Measurements from ENCODE around the gene SPTSSB.

The SPTSSB gene

DNA sequence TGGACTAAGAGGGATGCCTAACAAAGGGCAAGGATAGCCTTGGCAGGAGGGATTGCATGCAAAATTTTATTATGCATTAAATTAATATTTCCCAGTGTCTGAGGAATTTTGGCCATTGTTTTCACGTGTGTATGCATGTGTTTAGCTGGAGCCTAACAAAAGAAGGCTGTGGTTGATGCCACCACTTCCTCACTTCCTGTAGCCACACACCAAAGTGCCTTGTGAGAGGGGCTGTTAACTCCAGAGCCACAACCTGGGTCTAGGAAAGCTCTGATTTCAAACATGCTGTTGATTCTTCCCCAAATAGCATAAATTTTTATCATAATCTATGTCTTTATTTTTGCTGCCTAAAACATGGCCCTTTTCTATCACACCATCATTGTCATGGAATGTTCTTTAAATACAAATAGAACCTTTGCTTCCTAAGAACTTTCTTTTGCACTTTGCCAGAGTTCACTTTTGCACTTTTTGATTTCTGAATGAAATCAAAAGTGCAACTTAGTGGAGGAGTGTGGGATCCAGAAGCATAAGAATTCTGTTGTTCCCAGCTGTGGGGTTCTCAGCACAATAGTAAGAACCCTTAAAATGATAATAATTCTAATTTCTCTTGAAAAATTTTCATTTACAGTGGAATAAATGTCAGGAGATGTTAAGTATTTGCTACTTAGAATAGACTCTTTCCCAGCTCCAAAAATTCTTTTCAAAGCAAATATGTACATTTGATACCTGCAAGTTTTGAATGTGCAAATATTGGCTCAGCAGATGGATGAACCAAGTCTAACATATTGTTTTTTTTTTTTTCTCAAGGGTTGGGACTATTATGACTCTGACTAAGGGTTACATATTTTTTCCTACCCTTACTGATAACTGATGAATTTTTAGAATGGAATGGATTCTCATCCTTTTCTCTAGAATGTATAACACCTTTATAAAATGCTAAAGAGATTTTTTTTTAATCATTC is 35.6 kb upstream of the SPTSSB start:
- Histone ChIP-seq H3K4me3 (ENCODE audit: low read depth, low read length) (no peak overlapping the region), H3K9ac (ENCODE audit: low read depth, low read length) (no peak overlapping the region), H3K4me1 (ENCODE audit: control insufficient read depth, insufficient read depth, low read length) (peaks cover 3% of the 10 kb centered on the region; the same call in 1 of the 2 replicates), H3K36me3 (ENCODE audit: control insufficient read depth, insufficient read depth, low read length) (no peaks in the 10 kb centered on the region), H3K9me3 (ENCODE audit: control insufficient read depth, insufficient read depth, low read length) (no peaks in the 10 kb centered on the region), H3K27me3 (ENCODE audit: control insufficient read depth, insufficient read depth, low read length) (no peaks in the 10 kb centered on the region), H3K27ac (ENCODE audit: low read depth, low read length) (no peak overlapping the region)

DNA sequence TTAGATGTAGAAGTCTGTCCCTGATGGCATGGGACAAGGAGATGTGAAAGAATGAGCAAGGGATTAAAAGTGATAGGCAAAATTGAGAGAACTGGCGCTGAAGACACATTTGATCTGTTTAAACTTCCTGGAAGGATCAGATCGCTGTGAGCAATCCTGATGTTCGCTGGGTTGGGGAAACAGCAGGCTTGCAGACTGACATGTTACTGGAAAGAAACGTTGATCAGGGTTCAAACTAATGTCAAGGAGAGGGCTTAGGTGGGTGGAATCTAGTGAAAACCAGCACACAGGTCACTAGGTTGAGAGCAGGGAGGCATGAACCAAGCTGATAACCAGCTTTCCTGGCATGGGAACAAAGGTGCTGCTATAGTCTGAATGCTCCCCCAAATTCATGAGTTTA is 34.5 kb upstream of the SPTSSB start:
- Histone ChIP-seq H3K27me3 (ENCODE audit: control insufficient read depth, insufficient read depth, low read length) (no peaks in the 10 kb centered on the region), H3K36me3 (ENCODE audit: control insufficient read depth, insufficient read depth, low read length) (no peaks in the 10 kb centered on the region), H3K4me3 (ENCODE audit: low read depth, low read length) (no peak overlapping the region), H3K4me1 (ENCODE audit: control insufficient read depth, insufficient read depth, low read length) (peaks cover 3% of the 10 kb centered on the region; the same call in 1 of the 2 replicates), H3K9me3 (ENCODE audit: control insufficient read depth, insufficient read depth, low read length) (no peaks in the 10 kb centered on the region), H3K27ac (ENCODE audit: low read depth, low read length) (no peak overlapping the region), H3K9ac (ENCODE audit: low read depth, low read length) (no peak overlapping the region)

DNA sequence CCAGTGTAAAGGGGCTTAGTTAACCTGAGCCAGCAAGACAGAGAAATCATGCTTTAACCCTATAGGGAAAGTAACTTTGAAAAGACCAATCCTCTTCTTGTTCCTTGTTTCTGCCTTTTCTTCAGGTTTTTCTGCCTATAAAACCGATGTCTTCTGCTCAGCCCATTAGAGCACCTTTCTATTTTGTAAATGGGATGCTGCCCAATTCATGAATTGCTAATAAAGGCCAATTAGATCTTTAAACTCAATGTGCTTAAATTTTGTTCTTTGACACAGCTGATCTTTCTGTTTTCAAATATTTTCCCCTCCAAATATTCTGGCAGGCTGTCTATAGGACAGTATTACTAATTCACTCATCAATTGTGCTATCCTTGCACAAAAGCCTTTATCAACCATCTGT is 33.8 kb upstream of the SPTSSB start:
- H3K9ac ChIP-seq (ENCODE audit: low read depth, low read length): no peak overlapping the region
- H3K4me1 ChIP-seq (ENCODE audit: control insufficient read depth, insufficient read depth, low read length): peaks cover 3% of the 10 kb centered on the region; the same call in 1 of the 2 replicates
- H3K27ac ChIP-seq (ENCODE audit: low read depth, low read length): no peak overlapping the region
- no peaks in the 10 kb centered on the region for H3K27me3 ChIP-seq (ENCODE audit: control insufficient read depth, insufficient read depth, low read length)
- no peaks in the 10 kb centered on the region for H3K9me3 ChIP-seq (ENCODE audit: control insufficient read depth, insufficient read depth, low read length)
- no peaks in the 10 kb centered on the region for H3K36me3 ChIP-seq (ENCODE audit: control insufficient read depth, insufficient read depth, low read length)
- H3K4me3 ChIP-seq (ENCODE audit: low read depth, low read length): no peak overlapping the region

DNA sequence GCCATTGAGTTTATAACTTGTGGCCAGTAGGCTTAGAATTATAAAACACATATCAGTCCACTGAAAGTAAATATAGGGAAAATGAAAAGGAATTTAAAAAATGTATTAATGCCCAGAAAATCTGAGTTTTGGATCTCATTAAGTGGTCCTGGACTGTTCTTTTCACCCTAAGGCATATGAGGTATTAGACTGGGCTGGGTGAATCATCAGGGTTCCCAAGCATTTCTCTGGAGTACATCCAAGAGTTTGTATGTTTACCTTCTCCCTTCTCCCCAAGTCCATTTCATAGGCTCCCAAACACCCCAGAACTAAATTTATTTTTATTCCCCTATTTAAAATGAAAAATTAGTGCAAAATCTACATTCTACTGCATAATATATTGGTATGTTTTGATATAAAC is 31.9 kb upstream of the SPTSSB start:
- H3K4me3 ChIP-seq (ENCODE audit: low read depth, low read length): no peak overlapping the region
- no peaks in the 10 kb centered on the region for H3K9me3 ChIP-seq (ENCODE audit: control insufficient read depth, insufficient read depth, low read length)
- H3K27ac ChIP-seq (ENCODE audit: low read depth, low read length): no peak overlapping the region

DNA sequence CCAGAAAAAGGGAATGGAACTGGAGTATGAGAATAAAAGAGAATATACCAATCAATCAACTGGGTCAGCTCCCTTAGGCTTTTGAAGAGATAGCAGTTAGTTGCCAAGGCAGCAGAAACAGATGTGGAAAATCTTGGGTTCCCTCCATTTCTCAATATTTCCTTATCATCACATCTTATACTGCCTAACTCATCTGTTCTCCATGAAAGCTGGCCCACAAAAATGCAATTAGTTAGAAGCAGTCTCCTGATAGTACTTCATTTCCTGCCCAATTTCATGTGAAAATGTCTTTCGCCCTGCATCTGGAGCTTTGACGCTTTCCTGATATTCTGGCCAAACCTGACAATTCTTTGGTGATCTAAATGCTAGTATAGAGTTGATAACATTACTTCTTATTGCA is 30.1 kb upstream of the SPTSSB start:
- Histone ChIP-seq H3K27me3 (ENCODE audit: control insufficient read depth, insufficient read depth, low read length) (no peaks in the 10 kb centered on the region), H3K4me1 (ENCODE audit: control insufficient read depth, insufficient read depth, low read length) (no peaks in the 10 kb centered on the region), H3K9ac (ENCODE audit: low read depth, low read length) (no peak overlapping the region), H3K27ac (ENCODE audit: low read depth, low read length) (no peak overlapping the region), H3K9me3 (ENCODE audit: control insufficient read depth, insufficient read depth, low read length) (no peaks in the 10 kb centered on the region), H3K36me3 (ENCODE audit: control insufficient read depth, insufficient read depth, low read length) (no peaks in the 10 kb centered on the region), H3K4me3 (ENCODE audit: low read depth, low read length) (no peak overlapping the region)

More for the DNA sequence above, 31.9 kb upstream of the SPTSSB start:
- Histone ChIP-seq H3K4me1 (ENCODE audit: control insufficient read depth, insufficient read depth, low read length) (no peaks in the 10 kb centered on the region), H3K27me3 (ENCODE audit: control insufficient read depth, insufficient read depth, low read length) (no peaks in the 10 kb centered on the region), H3K9ac (ENCODE audit: low read depth, low read length) (no peak overlapping the region), H3K36me3 (ENCODE audit: control insufficient read depth, insufficient read depth, low read length) (no peaks in the 10 kb centered on the region)

DNA sequence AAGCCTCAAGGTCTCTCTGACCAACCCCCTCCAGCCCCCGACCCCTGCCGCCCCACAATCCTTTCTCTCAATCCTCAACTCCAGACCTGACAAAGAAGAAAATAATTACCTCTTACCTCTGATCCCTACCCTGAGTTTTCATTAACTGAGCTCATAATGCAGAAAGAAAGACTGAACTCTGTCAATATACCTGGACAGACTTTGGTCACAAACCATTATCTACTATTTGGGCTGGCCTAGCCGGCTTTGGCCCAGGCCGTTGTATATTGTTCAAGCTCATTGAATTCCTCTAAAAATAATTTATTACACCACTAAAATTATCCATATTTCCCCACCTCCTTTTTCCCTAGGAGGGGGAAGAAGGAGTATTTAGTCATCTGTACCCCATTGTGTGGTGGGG is 29.3 kb upstream of the SPTSSB start:
- H3K27ac ChIP-seq (ENCODE audit: low read depth, low read length): no peak overlapping the region
- no peak overlapping the region for H3K4me3 ChIP-seq (ENCODE audit: low read depth, low read length)
- H3K36me3 ChIP-seq (ENCODE audit: control insufficient read depth, insufficient read depth, low read length): no peaks in the 10 kb centered on the region
- no peaks in the 10 kb centered on the region for H3K4me1 ChIP-seq (ENCODE audit: control insufficient read depth, insufficient read depth, low read length)
- no peaks in the 10 kb centered on the region for H3K27me3 ChIP-seq (ENCODE audit: control insufficient read depth, insufficient read depth, low read length)
- no peak overlapping the region for H3K9ac ChIP-seq (ENCODE audit: low read depth, low read length)
- no peaks in the 10 kb centered on the region for H3K9me3 ChIP-seq (ENCODE audit: control insufficient read depth, insufficient read depth, low read length)

DNA sequence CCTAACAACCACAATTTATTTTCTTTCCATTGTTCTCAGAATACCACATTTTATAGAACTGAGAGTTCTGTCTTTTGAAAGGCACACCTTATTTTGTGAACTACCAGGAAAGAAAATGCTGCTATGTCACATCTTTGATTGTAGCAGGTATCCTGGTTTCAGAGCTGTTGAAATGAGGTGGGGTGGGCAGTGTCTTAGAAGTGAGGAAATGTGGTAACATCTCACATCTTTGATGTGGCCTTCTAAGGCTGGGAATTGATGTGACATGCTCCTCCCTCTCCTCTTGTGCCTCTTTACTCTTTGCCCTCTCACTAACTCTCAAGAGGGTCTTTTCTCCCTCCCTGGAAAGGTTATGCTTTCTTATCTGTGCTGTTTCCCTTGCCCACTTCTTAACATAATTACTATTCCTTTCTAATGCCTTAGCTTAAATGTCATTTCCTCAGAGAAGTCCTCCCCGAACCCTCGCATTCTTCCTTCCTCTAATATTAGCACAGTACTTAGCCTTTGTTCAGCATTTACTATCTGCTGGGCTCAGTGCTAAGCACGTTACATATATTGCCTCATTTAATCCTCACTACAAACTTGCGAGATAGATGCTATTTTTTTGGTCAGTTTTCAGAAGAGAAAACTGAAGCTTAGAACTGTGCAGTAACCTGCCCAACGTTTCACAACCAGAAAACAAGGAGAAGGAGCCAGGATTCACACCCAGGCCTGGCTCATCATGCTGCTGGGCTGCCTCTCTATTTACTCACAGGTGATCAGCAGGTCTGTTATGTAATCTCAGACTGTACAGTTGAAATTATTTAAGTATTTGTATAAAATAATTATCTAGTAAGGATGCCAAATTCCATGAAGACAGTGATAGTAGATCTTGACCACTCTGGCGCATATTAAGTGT is 24.0 kb upstream of the SPTSSB start:
- no peak overlapping the region for H3K4me3 ChIP-seq (ENCODE audit: low read depth, low read length)
- H3K36me3 ChIP-seq (ENCODE audit: control insufficient read depth, insufficient read depth, low read length): no peaks in the 10 kb centered on the region
- no peaks in the 10 kb centered on the region for H3K9me3 ChIP-seq (ENCODE audit: control insufficient read depth, insufficient read depth, low read length)
- H3K27me3 ChIP-seq (ENCODE audit: control insufficient read depth, insufficient read depth, low read length): no peaks in the 10 kb centered on the region
- no peak overlapping the region for H3K9ac ChIP-seq (ENCODE audit: low read depth, low read length)
- no peak overlapping the region for H3K27ac ChIP-seq (ENCODE audit: low read depth, low read length)
- no peaks in the 10 kb centered on the region for H3K4me1 ChIP-seq (ENCODE audit: control insufficient read depth, insufficient read depth, low read length)

DNA sequence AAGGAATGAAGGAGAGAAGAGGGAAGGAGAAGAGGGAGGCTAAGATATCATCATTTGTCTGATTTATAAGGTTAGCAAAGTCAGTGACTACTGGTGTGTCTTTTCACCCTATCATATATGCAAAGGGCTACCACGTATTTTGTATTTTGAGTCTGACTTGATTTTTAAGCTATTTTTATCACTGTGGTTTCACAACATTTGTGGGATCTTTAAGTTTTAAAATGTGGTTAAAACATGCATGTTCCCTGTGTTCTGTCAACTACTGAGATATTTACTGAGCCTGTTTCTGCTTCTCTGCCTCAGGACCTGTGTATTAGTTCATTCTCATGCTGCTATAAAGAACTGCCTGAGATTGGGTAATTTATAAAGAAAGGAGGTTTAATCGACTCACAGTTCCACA is 22.5 kb upstream of the SPTSSB start:
- Histone ChIP-seq H3K9ac (ENCODE audit: low read depth, low read length) (no peak overlapping the region), H3K36me3 (ENCODE audit: control insufficient read depth, insufficient read depth, low read length) (no peaks in the 10 kb centered on the region), H3K27ac (ENCODE audit: low read depth, low read length) (no peak overlapping the region), H3K4me1 (ENCODE audit: control insufficient read depth, insufficient read depth, low read length) (no peaks in the 10 kb centered on the region), H3K9me3 (ENCODE audit: control insufficient read depth, insufficient read depth, low read length) (no peaks in the 10 kb centered on the region), H3K27me3 (ENCODE audit: control insufficient read depth, insufficient read depth, low read length) (no peaks in the 10 kb centered on the region), H3K4me3 (ENCODE audit: low read depth, low read length) (no peak overlapping the region)

DNA sequence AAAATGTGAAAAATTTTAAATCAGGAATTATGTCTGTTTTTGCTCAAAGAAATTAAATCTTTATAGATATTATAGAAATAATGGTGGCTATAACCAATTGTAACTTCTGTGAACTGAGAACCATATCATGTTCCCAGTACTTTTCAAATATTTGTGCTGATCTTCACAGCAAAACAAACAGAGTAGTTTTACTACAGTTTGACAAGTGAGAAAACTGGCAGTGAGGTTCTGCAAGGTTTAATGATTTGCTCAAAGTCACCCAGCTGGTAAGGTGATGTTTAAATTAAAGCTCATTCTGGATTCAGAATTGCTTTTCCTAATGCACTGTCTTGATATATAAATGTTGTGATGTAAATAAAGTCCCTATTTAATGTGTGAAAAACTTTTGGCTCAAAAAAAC is 22.0 kb upstream of the SPTSSB start:
- Histone ChIP-seq H3K27me3 (ENCODE audit: control insufficient read depth, insufficient read depth, low read length) (no peaks in the 10 kb centered on the region), H3K36me3 (ENCODE audit: control insufficient read depth, insufficient read depth, low read length) (no peaks in the 10 kb centered on the region), H3K4me1 (ENCODE audit: control insufficient read depth, insufficient read depth, low read length) (no peaks in the 10 kb centered on the region), H3K9ac (ENCODE audit: low read depth, low read length) (no peak overlapping the region), H3K27ac (ENCODE audit: low read depth, low read length) (no peak overlapping the region), H3K4me3 (ENCODE audit: low read depth, low read length) (no peak overlapping the region), H3K9me3 (ENCODE audit: control insufficient read depth, insufficient read depth, low read length) (no peaks in the 10 kb centered on the region)

DNA sequence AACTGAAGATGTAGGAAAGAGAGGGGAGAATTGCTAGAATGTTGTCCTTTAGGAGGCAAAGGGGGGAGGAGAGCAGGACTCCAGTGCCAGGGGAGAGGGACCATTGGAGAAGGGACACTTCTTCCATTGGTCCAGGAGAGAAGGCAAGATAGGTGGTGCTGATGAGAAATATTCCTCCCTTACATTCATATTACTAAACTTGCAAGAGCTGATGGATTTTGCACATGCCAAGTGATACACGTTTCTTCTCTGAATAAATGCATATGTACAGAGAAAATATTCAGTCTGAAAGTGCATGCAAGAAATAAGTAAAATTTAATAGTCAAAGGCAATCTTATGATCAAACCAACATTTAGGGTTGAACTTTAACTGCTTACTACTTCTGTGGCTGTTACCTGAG is 21.5 kb upstream of the SPTSSB start:
- no peaks in the 10 kb centered on the region for H3K27me3 ChIP-seq (ENCODE audit: control insufficient read depth, insufficient read depth, low read length)

DNA sequence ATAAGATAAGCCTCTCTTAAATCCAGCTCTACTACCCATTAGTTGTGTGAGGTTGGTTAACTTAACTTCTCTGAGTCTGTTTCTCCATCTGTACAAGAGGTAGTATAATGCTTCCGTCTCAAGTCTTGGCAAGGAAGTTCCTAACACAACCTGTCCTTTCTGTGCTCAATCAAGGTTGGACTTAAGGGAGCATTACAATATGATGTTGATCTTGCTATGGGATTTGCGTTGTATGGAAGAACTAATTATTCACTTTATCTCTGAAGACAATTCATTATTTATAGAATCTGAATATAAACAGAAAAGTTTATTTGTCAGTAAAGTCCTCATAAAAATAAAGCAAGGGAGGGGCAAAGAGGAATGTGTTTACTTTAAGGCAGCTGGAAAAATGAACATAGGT is 18.9 kb upstream of the SPTSSB start:
- Histone ChIP-seq H3K9ac (ENCODE audit: low read depth, low read length) (no peak overlapping the region), H3K27ac (ENCODE audit: low read depth, low read length) (no peak overlapping the region), H3K4me3 (ENCODE audit: low read depth, low read length) (no peak overlapping the region), H3K36me3 (ENCODE audit: control insufficient read depth, insufficient read depth, low read length) (no peaks in the 10 kb centered on the region), H3K4me1 (ENCODE audit: control insufficient read depth, insufficient read depth, low read length) (no peaks in the 10 kb centered on the region; the same call in 1 of the 2 replicates), H3K9me3 (ENCODE audit: control insufficient read depth, insufficient read depth, low read length) (no peaks in the 10 kb centered on the region), H3K27me3 (ENCODE audit: control insufficient read depth, insufficient read depth, low read length) (no peaks in the 10 kb centered on the region)

More for the DNA sequence above, 21.5 kb upstream of the SPTSSB start:
- Histone ChIP-seq H3K4me1 (ENCODE audit: control insufficient read depth, insufficient read depth, low read length) (no peaks in the 10 kb centered on the region), H3K9ac (ENCODE audit: low read depth, low read length) (no peak overlapping the region), H3K27ac (ENCODE audit: low read depth, low read length) (no peak overlapping the region), H3K36me3 (ENCODE audit: control insufficient read depth, insufficient read depth, low read length) (no peaks in the 10 kb centered on the region), H3K4me3 (ENCODE audit: low read depth, low read length) (no peak overlapping the region), H3K9me3 (ENCODE audit: control insufficient read depth, insufficient read depth, low read length) (no peaks in the 10 kb centered on the region)

Data from HUES48 (cell line).